T-helper 2 cell treated with Interferon-gamma antibody and Interleukin-4, amounts not matched to agents 100 ng/mL and 5 ng/mL, for 36 hours (primary cell): Measurements from ENCODE around the gene MARCKS. TPM values are rescaled to one million over a fixed set of nuclear protein-coding genes. Genes with fewer than 3 reads are reported as not detected.

ENCODE experiments used
- intact Hi-C: fragments of 100-400 bp; cut with micrococcal nuclease; formaldehyde crosslinking; loops from one replicate; pipeline ENCODE4 v1.15.1; 2023
- total RNA-seq: library from RNA; stranded (reverse); gene quantifications from 2 replicates; pipeline ENCODE4 v1.2.3, GENCODE V29; 2022

MARCKS gene
- total RNA-seq, 1 donor from 2014 or later = 0.11 TPM

GRCh38 chr6:113853252-113853651 is 3.9 kb upstream of the MARCKS start:
- intact Hi-C loops = loop anchor here (10.0 kb wide), 1 partner anchor 218 kb away; no protein-coding TSS in a partner anchor

- intact Hi-C loops = loop anchor here (2.0 to 10.0 kb wide), 3 partner anchors 220 to 1768 kb away; partner anchors contain the start of genes FAM229B and TUBE1
These were observed 2.3 kb upstream of the MARCKS start for GRCh38 chr6:113854531-113855499.

- intact Hi-C loops = loop anchor here (2.0 to 10.0 kb wide), 3 partner anchors 221 to 1769 kb away; partner anchors contain the start of genes FAM229B and TUBE1
These were observed 1.4 kb upstream of the MARCKS start for GRCh38 chr6:113855500-113856374.

- intact Hi-C loops = loop anchor here (5.0 to 10.0 kb wide), 2 partner anchors 221 to 1569 kb away; no protein-coding TSS in a partner anchor
These were observed 845 bp upstream of the MARCKS start for GRCh38 chr6:113856375-113856624.

- intact Hi-C loops = loop anchor here (1.0 to 10.0 kb wide), 5 partner anchors 113 to 1677 kb away; partner anchors contain the start of gene HDAC2
These were observed 673 bp downstream of the MARCKS start for GRCh38 chr6:113857556-113858479.

- intact Hi-C loops = loop anchor here (1.0 to 10.0 kb wide), 5 partner anchors 112 to 1678 kb away; partner anchors contain the start of gene HDAC2
These were observed 1.6 kb downstream of the MARCKS start for GRCh38 chr6:113858480-113859348.

GRCh38 chr6:113859349-113860180 is 2.4 kb downstream of the MARCKS start:
- intact Hi-C loops = loop anchor here (2.0 to 10.0 kb wide), 4 partner anchors 111 to 1679 kb away; partner anchors contain the start of gene HDAC2

GRCh38 chr6:113860181-113860955 is 3.2 kb downstream of the MARCKS start:
- intact Hi-C loops = no loop called here

GRCh38 chr6:113862112-113862511 is 5.0 kb downstream of the MARCKS start:
- intact Hi-C loops = no loop called here

- intact Hi-C loops = no loop called here
These were observed 13.8 kb downstream of the MARCKS start for GRCh38 chr6:113870917-113871316.

GRCh38 chr6:113871975-113872374 is 14.8 kb downstream of the MARCKS start:
- intact Hi-C loops = no loop called here

- intact Hi-C loops = no loop called here
These were observed 16.0 kb downstream of the MARCKS start for GRCh38 chr6:113873043-113873667.

- intact Hi-C loops = no loop called here
These were observed 18.3 kb downstream of the MARCKS start for GRCh38 chr6:113875470-113875869.

GRCh38 chr6:113876695-113877094 is 19.6 kb downstream of the MARCKS start:
- intact Hi-C loops = no loop called here

GRCh38 chr6:113879186-113880096 is 22.3 kb downstream of the MARCKS start:
- intact Hi-C loops = no loop called here

- intact Hi-C loops = no loop called here
These were observed 24.4 kb downstream of the MARCKS start for GRCh38 chr6:113881478-113881980.
